GM12864 (cell line): Measurements from ENCODE around the gene RPL35.

ENCODE experiments used
- DNase-seq: peaks from one replicate; pipeline ENCODE4 v3.0.0-alpha.2; 2011; ENCODE audit warnings: low read depth
- H3K4me3 ChIP-seq: 2 replicates; pipeline ENCODE4 v1.5.1; 2011; ENCODE audit warnings: mild to moderate bottlenecking, low read depth, low read length, control low read depth
- TF ChIP-seq, protein P1 (sequence below): IDR thresholded peaks from 2 replicates; pipeline ENCODE4 v1.5.1; 2011; ENCODE audit warnings: low read depth, mild to moderate bottlenecking, moderate library complexity, low read length, control low read depth, inconsistent platforms; ENCODE audit errors: missing control alignments

The RPL35 gene

DNA sequence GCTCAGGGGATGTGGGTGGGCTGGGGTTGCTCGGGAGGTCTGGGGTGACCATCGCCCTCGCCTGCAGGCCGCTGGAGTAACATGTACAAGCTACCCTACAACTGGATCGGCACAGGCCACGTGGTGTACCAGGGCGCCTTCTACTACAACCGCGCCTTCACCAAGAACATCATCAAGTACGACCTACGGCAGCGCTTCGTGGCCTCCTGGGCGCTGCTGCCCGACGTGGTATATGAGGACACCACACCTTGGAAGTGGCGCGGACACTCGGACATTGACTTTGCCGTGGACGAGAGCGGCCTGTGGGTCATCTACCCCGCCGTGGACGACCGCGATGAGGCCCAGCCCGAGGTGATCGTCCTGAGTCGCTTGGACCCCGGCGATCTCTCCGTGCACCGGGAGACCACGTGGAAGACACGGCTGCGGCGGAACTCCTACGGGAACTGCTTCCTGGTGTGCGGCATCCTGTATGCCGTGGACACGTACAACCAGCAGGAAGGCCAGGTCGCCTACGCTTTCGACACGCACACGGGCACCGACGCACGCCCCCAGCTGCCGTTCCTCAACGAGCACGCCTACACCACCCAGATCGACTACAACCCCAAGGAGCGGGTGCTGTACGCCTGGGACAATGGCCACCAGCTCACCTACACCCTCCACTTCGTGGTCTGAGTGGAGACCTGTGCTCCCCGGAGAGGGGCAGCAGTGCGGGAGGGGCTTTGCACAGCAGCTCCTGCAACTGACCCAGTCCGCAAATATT lies 51.8 kb downstream of the RPL35 start:
- TF ChIP-seq, protein P1, sequence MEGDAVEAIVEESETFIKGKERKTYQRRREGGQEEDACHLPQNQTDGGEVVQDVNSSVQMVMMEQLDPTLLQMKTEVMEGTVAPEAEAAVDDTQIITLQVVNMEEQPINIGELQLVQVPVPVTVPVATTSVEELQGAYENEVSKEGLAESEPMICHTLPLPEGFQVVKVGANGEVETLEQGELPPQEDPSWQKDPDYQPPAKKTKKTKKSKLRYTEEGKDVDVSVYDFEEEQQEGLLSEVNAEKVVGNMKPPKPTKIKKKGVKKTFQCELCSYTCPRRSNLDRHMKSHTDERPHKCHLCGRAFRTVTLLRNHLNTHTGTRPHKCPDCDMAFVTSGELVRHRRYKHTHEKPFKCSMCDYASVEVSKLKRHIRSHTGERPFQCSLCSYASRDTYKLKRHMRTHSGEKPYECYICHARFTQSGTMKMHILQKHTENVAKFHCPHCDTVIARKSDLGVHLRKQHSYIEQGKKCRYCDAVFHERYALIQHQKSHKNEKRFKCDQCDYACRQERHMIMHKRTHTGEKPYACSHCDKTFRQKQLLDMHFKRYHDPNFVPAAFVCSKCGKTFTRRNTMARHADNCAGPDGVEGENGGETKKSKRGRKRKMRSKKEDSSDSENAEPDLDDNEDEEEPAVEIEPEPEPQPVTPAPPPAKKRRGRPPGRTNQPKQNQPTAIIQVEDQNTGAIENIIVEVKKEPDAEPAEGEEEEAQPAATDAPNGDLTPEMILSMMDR, result no peak
- no peak for DNase-seq
- no peak overlapping the region for H3K4me3 ChIP-seq

DNA sequence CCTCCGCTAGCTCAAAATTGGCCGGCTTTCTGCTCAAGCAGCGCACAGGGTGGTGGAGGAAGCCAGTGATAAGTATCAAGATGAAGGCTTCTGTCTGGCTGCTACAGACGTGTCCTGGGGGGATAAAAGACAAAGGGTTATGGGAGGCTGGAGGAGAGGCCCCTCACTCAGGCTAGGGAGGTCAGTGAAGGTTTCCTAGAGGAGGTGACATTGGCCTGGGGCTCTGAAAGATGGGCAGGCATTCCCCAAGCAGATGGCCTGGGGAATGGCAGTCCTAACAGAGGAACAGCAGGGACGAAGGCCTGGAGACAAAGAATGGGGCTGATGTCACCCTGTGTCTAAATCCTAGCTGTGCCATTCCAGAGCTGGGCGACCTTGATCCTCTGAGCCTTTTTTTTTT lies 52.5 kb downstream of the RPL35 start:
- TF ChIP-seq, protein P1, result no peak
- DNase-seq, result no peak
- no peak overlapping the region for H3K4me3 ChIP-seq

DNA sequence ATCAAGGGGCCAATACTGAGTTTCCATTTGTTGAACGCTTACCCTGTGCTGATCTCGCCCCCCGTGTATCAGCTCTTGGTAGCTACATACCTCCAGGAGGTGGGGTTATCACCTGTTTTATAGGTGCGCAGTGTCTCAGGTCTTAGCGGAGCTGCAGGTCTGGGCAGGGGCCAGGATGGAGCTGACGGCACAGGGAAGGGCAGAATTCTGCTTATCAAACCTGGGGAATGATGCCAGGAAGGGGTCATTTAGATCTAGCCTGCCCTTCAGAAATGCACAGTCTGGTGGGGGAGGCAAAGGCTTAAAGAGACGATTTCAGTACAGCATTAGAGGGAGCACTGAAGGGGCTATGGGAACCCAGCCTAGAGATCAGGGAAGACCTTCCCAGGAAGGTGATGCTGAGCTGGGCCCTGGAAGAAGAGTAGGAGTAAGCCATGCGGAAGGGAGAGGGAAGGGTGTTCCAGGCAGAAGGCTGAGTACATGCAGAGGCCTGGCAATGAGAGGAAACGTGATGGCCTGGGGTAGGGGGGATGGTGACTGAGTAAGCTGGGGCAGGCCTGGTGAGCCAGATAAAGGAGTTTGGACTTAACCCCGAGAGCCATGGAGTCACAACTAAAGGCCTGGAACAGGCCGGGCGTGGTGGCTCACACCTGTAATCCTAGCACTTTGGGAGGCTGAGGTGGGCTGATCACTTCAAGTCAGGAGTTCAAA lies 53.4 kb downstream of the RPL35 start:
- DNase-seq, result no peak
- no peak overlapping the region for H3K4me3 ChIP-seq
- TF ChIP-seq, protein P1, result no peak
